Karpas-422 (cell line): Measurements from ENCODE around the gene KNDC1. TPM values are rescaled to one million over a fixed set of nuclear protein-coding genes. Genes with fewer than 3 reads are reported as not detected.

Experiments used
- DNase-seq: peaks from one replicate; pipeline ENCODE4 v3.0.0-alpha.2; 2015
- H2AFZ ChIP-seq: fragments of 200-600 bp; sonication (generic); 2 replicates; pipeline ENCODE4 v1.6.1; 2014; ENCODE audit warnings: antibody characterized with exemption, low read length, mixed read lengths
- H3K27ac ChIP-seq: fragments of 200-600 bp; sonication (generic); 2 replicates; pipeline ENCODE4 v1.5.1; 2014; ENCODE audit warnings: mild to moderate bottlenecking, low read length, moderate library complexity
- H3K27me3 ChIP-seq: fragments of 200-600 bp; sonication (generic); 2 replicates; pipeline ENCODE4 v1.6.1; 2014; ENCODE audit warnings: low read length, mixed read lengths
- H3K36me3 ChIP-seq: fragments of 200-600 bp; sonication (generic); 2 replicates; pipeline ENCODE4 v1.6.1; 2014; ENCODE audit warnings: low read length, mixed read lengths; ENCODE audit not compliant: insufficient read depth
- H3K4me1 ChIP-seq: fragments of 200-600 bp; sonication (generic); 2 replicates; pipeline ENCODE4 v1.6.1; 2014; ENCODE audit warnings: mild to moderate bottlenecking, low read length, mixed read lengths
- H3K4me2 ChIP-seq: fragments of 200-600 bp; sonication (generic); 2 replicates; pipeline ENCODE4 v1.6.1; 2014; ENCODE audit warnings: low read length, low read depth, mild to moderate bottlenecking; ENCODE audit not compliant: poor library complexity, severe bottlenecking
- H3K4me3 ChIP-seq: fragments of 200-600 bp; sonication (generic); 2 replicates; pipeline ENCODE4 v1.5.1; 2014; ENCODE audit warnings: mild to moderate bottlenecking, antibody characterized with exemption, low read length, mixed read lengths
- H3K79me2 ChIP-seq: fragments of 200-600 bp; sonication (generic); 2 replicates; pipeline ENCODE4 v1.6.1; 2014; ENCODE audit warnings: mild to moderate bottlenecking, low read length, mixed read lengths
- H3K9ac ChIP-seq: fragments of 200-600 bp; sonication (generic); 2 replicates; pipeline ENCODE4 v1.6.0; 2014; ENCODE audit warnings: low read length
- H3K9me2 ChIP-seq: fragments of 200-600 bp; sonication (generic), shearing (Covaris generic); replicated peaks from 2 replicates; pipeline ENCODE4 v1.6.0; 2014; ENCODE audit warnings: mild to moderate bottlenecking, low read length, moderate library complexity; ENCODE audit not compliant: insufficient read depth
- H3K9me3 ChIP-seq: fragments of 300-700, 200-600 bp; sonication (generic); 2 replicates; pipeline ENCODE4 v1.6.1; 2014; ENCODE audit warnings: low read length, mixed read lengths
- H4K20me1 ChIP-seq: fragments of 200-600 bp; sonication (generic); 2 replicates; pipeline ENCODE4 v1.6.1; 2014; ENCODE audit warnings: mild to moderate bottlenecking, antibody characterized with exemption, low read length, low read depth; ENCODE audit not compliant: insufficient read depth
- total RNA-seq: library from RNA; depleted of rRNA; stranded (reverse); fragments of >200 nt; shearing (Covaris generic); gene quantifications from 2 replicates; pipeline ENCODE4 v1.2.3, GENCODE V29; 2014; ENCODE audit warnings: low replicate concordance

KNDC1 gene
- total RNA-seq, 1 experiment from 2014 or later, result not detected

- Histone ChIP-seq H3K9me2 (no peaks in the 10 kb centered on the region), H3K4me3 (peak overlapping the region; percentile 18; the same call in 1 of the 2 replicates), H2AFZ (peak overlapping the region; percentile 37; the same call in 1 of the 2 replicates), H3K4me1 (peaks cover 35% of the 10 kb centered on the region), H3K79me2 (no peaks in the 10 kb centered on the region), H3K27ac (no peak overlapping the region), H3K9me3 (no peaks in the 10 kb centered on the region), H3K27me3 (no peaks in the 10 kb centered on the region), H4K20me1 (no peaks in the 10 kb centered on the region), H3K36me3 (no peaks in the 10 kb centered on the region), H3K4me2 (peak overlapping the region; percentile 41), H3K9ac (peak overlapping the region; percentile 55)
- DNase-seq, result peak; percentile 64
Measured at GRCh38 chr10:133257489-133258065, 97.6 kb downstream of the KNDC1 start.

- Histone ChIP-seq H3K27ac (no peak overlapping the region), H3K27me3 (no peaks in the 10 kb centered on the region), H3K9ac (peak overlapping the region; percentile 55), H3K4me2 (peak overlapping the region; percentile 41), H3K79me2 (no peaks in the 10 kb centered on the region), H3K4me3 (peak overlapping the region; percentile 18; the same call in 1 of the 2 replicates), H3K36me3 (no peaks in the 10 kb centered on the region), H4K20me1 (no peaks in the 10 kb centered on the region), H2AFZ (peak overlapping the region; percentile 37; the same call in 1 of the 2 replicates), H3K4me1 (peaks cover 35% of the 10 kb centered on the region), H3K9me2 (no peaks in the 10 kb centered on the region), H3K9me3 (no peaks in the 10 kb centered on the region)
- DNase-seq, result peak; percentile 70
Measured at GRCh38 chr10:133258066-133258817, 98.2 kb downstream of the KNDC1 start.

GRCh38 chr10:133258818-133259601 lies 99.0 kb downstream of the KNDC1 start:
- H2AFZ ChIP-seq, result no peak overlapping the region
- no peak for DNase-seq
- no peaks in the 10 kb centered on the region for H4K20me1 ChIP-seq
- no peak overlapping the region for H3K27ac ChIP-seq
- no peak overlapping the region for H3K4me3 ChIP-seq
- H3K4me2 ChIP-seq, result peak overlapping the region; percentile 4
- H3K4me1 ChIP-seq, result peaks cover 35% of the 10 kb centered on the region
- H3K36me3 ChIP-seq, result no peaks in the 10 kb centered on the region
- no peaks in the 10 kb centered on the region for H3K9me2 ChIP-seq
- no peaks in the 10 kb centered on the region for H3K27me3 ChIP-seq
- no peaks in the 10 kb centered on the region for H3K9me3 ChIP-seq
- no peaks in the 10 kb centered on the region for H3K79me2 ChIP-seq
- H3K9ac ChIP-seq, result peak overlapping the region; percentile 18; the same call in 1 of the 2 replicates

GRCh38 chr10:133259602-133259989 lies 99.6 kb downstream of the KNDC1 start:
- Histone ChIP-seq H4K20me1 (no peaks in the 10 kb centered on the region), H3K79me2 (no peaks in the 10 kb centered on the region), H3K27ac (no peak overlapping the region), H3K36me3 (no peaks in the 10 kb centered on the region), H2AFZ (no peak overlapping the region), H3K27me3 (no peaks in the 10 kb centered on the region), H3K4me3 (no peak overlapping the region), H3K9me3 (no peaks in the 10 kb centered on the region), H3K4me2 (peak overlapping the region; percentile 4), H3K4me1 (peaks cover 35% of the 10 kb centered on the region), H3K9ac (peak overlapping the region; percentile 18; the same call in 1 of the 2 replicates), H3K9me2 (no peaks in the 10 kb centered on the region)
- no peak for DNase-seq

- DNase-seq, result peak; percentile 86
- H3K27ac ChIP-seq, result 0 out of 2 replicates have a peak overlapping the region, but pooled peaks have one; percentile 51
Measured at GRCh38 chr10:133260895-133261725, 101.1 kb downstream of the KNDC1 start.

GRCh38 chr10:133261726-133262325 lies 101.8 kb downstream of the KNDC1 start:
- Histone ChIP-seq H4K20me1 (no peaks in the 10 kb centered on the region), H2AFZ (peak overlapping the region; percentile 72), H3K4me1 (peaks cover 35% of the 10 kb centered on the region), H3K9me3 (no peaks in the 10 kb centered on the region), H3K9me2 (no peaks in the 10 kb centered on the region), H3K4me2 (peak overlapping the region; percentile 89), H3K27ac (0 out of 2 replicates have a peak overlapping the region, but pooled peaks have one; percentile 51), H3K79me2 (no peaks in the 10 kb centered on the region), H3K27me3 (no peaks in the 10 kb centered on the region), H3K9ac (peak overlapping the region; percentile 96), H3K4me3 (peak overlapping the region; percentile 72), H3K36me3 (no peaks in the 10 kb centered on the region)
- peak; percentile 91 for DNase-seq

More at GRCh38 chr10:133260895-133261725, 101.1 kb downstream of the KNDC1 start:
- no peaks in the 10 kb centered on the region for H3K9me2 ChIP-seq
- H3K9ac ChIP-seq, result peak overlapping the region; percentile 96
- peak overlapping the region; percentile 72 for H3K4me3 ChIP-seq
- no peaks in the 10 kb centered on the region for H3K36me3 ChIP-seq
- no peaks in the 10 kb centered on the region for H3K79me2 ChIP-seq
- peaks cover 35% of the 10 kb centered on the region for H3K4me1 ChIP-seq
- peak overlapping the region; percentile 72 for H2AFZ ChIP-seq
- H3K9me3 ChIP-seq, result no peaks in the 10 kb centered on the region
- peak overlapping the region; percentile 89 for H3K4me2 ChIP-seq
- H3K27me3 ChIP-seq, result no peaks in the 10 kb centered on the region
- H4K20me1 ChIP-seq, result no peaks in the 10 kb centered on the region

GRCh38 chr10:133262696-133263095 lies 102.7 kb downstream of the KNDC1 start:
- Histone ChIP-seq H3K27ac (no peak overlapping the region), H3K9ac (no peak overlapping the region)
- no peak for DNase-seq

More at GRCh38 chr10:133262696-133263095, 102.7 kb downstream of the KNDC1 start:
- H3K4me1 ChIP-seq, result peaks cover 28% of the 10 kb centered on the region
- H3K27me3 ChIP-seq, result no peaks in the 10 kb centered on the region
- no peaks in the 10 kb centered on the region for H3K9me3 ChIP-seq
- H2AFZ ChIP-seq, result no peak overlapping the region
- no peaks in the 10 kb centered on the region for H3K9me2 ChIP-seq
- no peaks in the 10 kb centered on the region for H3K79me2 ChIP-seq
- no peaks in the 10 kb centered on the region for H3K36me3 ChIP-seq
- no peak overlapping the region for H3K4me2 ChIP-seq
- H4K20me1 ChIP-seq, result no peaks in the 10 kb centered on the region
- H3K4me3 ChIP-seq, result no peak overlapping the region
